K562 (cell line): Measurements from ENCODE around the gene RITA1. TPM values are rescaled to one million over a fixed set of nuclear protein-coding genes. Genes with fewer than 3 reads are reported as not detected.
"Not testable (repeated sequence)": the region's sequence is repeated elsewhere in the genome, so short reads cannot be mapped to it uniquely, and the experiment has no call there.

Source experiments
- ATAC-seq: fragments of 200-7000 bp; cut with Tn5 transposase; 3 replicates; pipeline ENCODE4 v1.9.1; 2020; ENCODE audit warnings: moderate library complexity
- BruUV-seq: library from RNA; stranded (reverse); fragments of 400-500 nt; replicated peaks from 2 replicates; lab custom pipeline; 2021; lab: Mats Ljungman, UMichigan
- CTCF ChIA-PET: fragments of 300-600 bp; formaldehyde crosslinking; extraction: SDS; loops from one replicate; lab custom pipeline; 2021; ENCODE audit warnings: low intra/inter-chr PET ratio; lab: Yijun Ruan, JAX
- POLR2A ChIA-PET: fragments of 300-600, 350-650 bp; sonication (Branson Sonifier 250); formaldehyde crosslinking; extraction: SDS; loops from one replicate; lab custom pipeline; 2021; ENCODE audit warnings: antibody characterized with exemption, inconsistent platforms; lab: Yijun Ruan, JAX
- DNase-seq, 4 experiments: peaks; one replicate each; pipeline versions ENCODE4 v3.0.0 to v3.0.0-alpha.2; 2011 to 2018; ENCODE audit warnings: low spot score in 3 of 4, mixed read lengths in 3 of 4; ENCODE audit errors: extremely low read depth in 1 of 4
- FAIRE-seq: peaks from 2 replicates; lab custom pipeline; 2011; peaks lifted over from hg19 to GRCh38; lab: Jason Lieb, UNC
- H2AFZ ChIP-seq: 2 replicates; pipeline ENCODE4 v1.6.0; 2011; ENCODE audit warnings: low read depth, low read length, control low read depth, inconsistent platforms
- H3K27ac ChIP-seq: fragments of 200-600 bp; 3 replicates; pipeline ENCODE4 v1.8.0; 2011; ENCODE audit warnings: low read depth, mild to moderate bottlenecking, control low read depth, inconsistent platforms, low read length, moderate library complexity, mixed read lengths; ENCODE audit errors: extremely low read depth
- H3K27me3 ChIP-seq, 2 experiments: fragments of 300-600 bp in 1 of 2; 2 replicates in 1 of 2; 3 replicates in 1 of 2; pipeline versions ENCODE4 v1.6.0 to v1.8.0; 2011; ENCODE audit warnings: inconsistent platforms in 2 of 2, low read length in 2 of 2, mild to moderate bottlenecking in 1 of 2, mixed read lengths in 1 of 2, moderate library complexity in 1 of 2; ENCODE audit not compliant: control insufficient read depth in 2 of 2, insufficient read depth in 2 of 2
- H3K36me3 ChIP-seq: fragments of 300-600 bp; 3 replicates; pipeline ENCODE4 v1.8.0; 2011; ENCODE audit warnings: mild to moderate bottlenecking, low read length, inconsistent platforms; ENCODE audit not compliant: control insufficient read depth, insufficient read depth
- H3K4me1 ChIP-seq, 2 experiments: fragments of 200-600 bp in 1 of 2; replicated peaks in 1 of 2; 2 replicates in 1 of 2; 3 replicates in 1 of 2; pipeline versions ENCODE4 v1.5.1 to v1.8.0; 2011; ENCODE audit warnings: inconsistent platforms in 2 of 2, low read length in 2 of 2, mild to moderate bottlenecking in 1 of 2, mixed read lengths in 1 of 2, moderate library complexity in 1 of 2; ENCODE audit not compliant: control insufficient read depth in 2 of 2, insufficient read depth in 2 of 2
- H3K4me2 ChIP-seq: 2 replicates; pipeline ENCODE4 v1.6.1; 2011; ENCODE audit warnings: low read length, control low read depth, inconsistent platforms, mixed read lengths; ENCODE audit not compliant: insufficient read depth
- H3K4me3 ChIP-seq: fragments of 200-600 bp; sonication (generic), shearing (Covaris generic); 2 replicates; pipeline ENCODE4 v1.5.1; 2016; ENCODE audit warnings: control low read depth, inconsistent platforms
- H3K79me2 ChIP-seq: fragments of 200-600 bp; 3 replicates; pipeline ENCODE4 v1.8.0; 2011; ENCODE audit warnings: low read length, inconsistent platforms; ENCODE audit not compliant: control insufficient read depth, insufficient read depth
- H3K9ac ChIP-seq, 2 experiments: 2 replicates each; pipeline versions ENCODE4 v1.6.0 to v1.6.1; 2011; ENCODE audit warnings: low read depth in 2 of 2, low read length in 2 of 2, control low read depth in 1 of 2, inconsistent platforms in 1 of 2, mild to moderate bottlenecking in 1 of 2, mixed read lengths in 1 of 2; ENCODE audit not compliant: insufficient read depth in 1 of 2
- H3K9me1 ChIP-seq: one replicate; pipeline ENCODE4 v1.6.0; 2011; ENCODE audit warnings: inconsistent platforms, mild to moderate bottlenecking, low read length, moderate library complexity; ENCODE audit not compliant: control insufficient read depth, insufficient read depth
- H3K9me3 ChIP-seq: replicated peaks from 2 replicates; pipeline ENCODE4 v1.5.1; 2011; ENCODE audit warnings: low read depth, low read length, inconsistent platforms; ENCODE audit not compliant: control insufficient read depth, insufficient read depth
- H4K20me1 ChIP-seq: replicated peaks from 2 replicates; pipeline ENCODE4 v1.6.1; 2011; ENCODE audit warnings: low read length, inconsistent platforms, mixed read lengths; ENCODE audit not compliant: control insufficient read depth, insufficient read depth
- CBX1 ChIP-seq: sonication (generic); IDR thresholded peaks from 2 replicates; pipeline ENCODE4 v1.6.1; 2016; ENCODE audit warnings: antibody characterized with exemption, low read depth, mild to moderate bottlenecking
- CBX8 ChIP-seq: fragments of 200-600 bp; sonication (generic); IDR thresholded peaks from 2 replicates; pipeline ENCODE4 v1.6.1; 2012; ENCODE audit warnings: borderline replicate concordance, mixed run types, low read depth, mild to moderate bottlenecking, moderate library complexity, mixed read lengths, low read length, control low read depth, inconsistent platforms; ENCODE audit not compliant: poor library complexity, severe bottlenecking; ENCODE audit errors: extremely low read depth
- HNRNPL ChIP-seq: fragments of 200-400 bp; formaldehyde crosslinking; IDR thresholded peaks from 2 replicates; pipeline ENCODE4 v1.6.1; 2017; ENCODE audit warnings: low read depth, mild to moderate bottlenecking, low read length
- JUNB ChIP-seq: fragments of 450-650 bp; formaldehyde crosslinking; conservative IDR thresholded peaks from 2 replicates; pipeline ENCODE4 v1.4.0; 2020; ENCODE audit warnings: mild to moderate bottlenecking
- LCOR ChIP-seq: sonication (generic); formaldehyde crosslinking; IDR thresholded peaks from 2 replicates; pipeline ENCODE4 v1.8.0; 2022; ENCODE audit warnings: mild to moderate bottlenecking, missing genetic modification reagents
- MIER1 ChIP-seq: fragments of 450-650 bp; IDR thresholded peaks from 2 replicates; pipeline ENCODE4 v1.6.1; 2016; ENCODE audit warnings: antibody characterized with exemption, mild to moderate bottlenecking, low read depth
- RAD51 ChIP-seq: fragments of 450-650 bp; IDR thresholded peaks from 2 replicates; pipeline ENCODE4 v1.7.1; 2016; ENCODE audit warnings: low read depth, mild to moderate bottlenecking, borderline replicate concordance
- RNF2 ChIP-seq: sonication (generic); IDR thresholded peaks from 2 replicates; pipeline ENCODE4 v1.6.1; 2016
- TAF15 ChIP-seq: fragments of 200-400 bp; formaldehyde crosslinking; IDR thresholded peaks from 2 replicates; pipeline ENCODE4 v1.6.1; 2017; ENCODE audit warnings: mild to moderate bottlenecking, low read depth, low read length, moderate library complexity
- ZNF121 ChIP-seq: sonication (generic); formaldehyde crosslinking; conservative IDR thresholded peaks from 2 replicates; pipeline ENCODE4 v1.8.0; 2022; ENCODE audit warnings: missing genetic modification reagents
- WGBS: fragments of 100-300 bp; shearing (Covaris generic); methylation state at CpG from one replicate; pipeline ENCODE4 v1.1.6; 2016; ENCODE audit warnings: low coverage, mixed read lengths; ENCODE audit not compliant: insufficient coverage; ENCODE audit errors: missing lambda C conversion rate; 5-methylcytosine and 5-hydroxymethylcytosine counted together
- in situ Hi-C: fragments of 300-500 bp; cut with MboI; formaldehyde crosslinking; loops from 4 replicates; pipeline ENCODE4 v1.15.0; 2018; ENCODE audit warnings: inconsistent platforms, mixed read lengths
- intact Hi-C: fragments of 100-400 bp; cut with micrococcal nuclease; formaldehyde crosslinking; loops from 2 replicates; pipeline ENCODE4 v1.14.2; 2022
- polyA plus RNA-seq, 8 experiments: library from polyadenylated mRNA; depleted of rRNA in 4 of 8; stranded (reverse) in 5 of 8; unstranded in 3 of 8; fragments of >200 nt; fragmentation: Nextera tagmentation in 2 of 8; fragmentation: Illumina TruSeq in 1 of 8; extraction: Ambion mirVana in 2 of 8; extraction: Trizol in 1 of 8; gene quantifications; 2 replicates each; pipeline versions ENCODE4 v1.2.1 to v1.2.3, GENCODE V29; 2011 to 2014; ENCODE audit warnings: inconsistent platforms in 1 of 8, missing spikeins in 1 of 8
- total RNA-seq, 7 experiments: library from RNA; depleted of rRNA in 6 of 7; stranded (reverse); fragments of >200 nt in 6 of 7; fragmentation: Illumina TruSeq in 2 of 7; extraction: Trizol in 2 of 7; gene quantifications; 2 replicates each; pipeline versions ENCODE4 v1.2.1 to v1.2.3, GENCODE V29; 2011 to 2021; ENCODE audit warnings: low replicate concordance in 1 of 7
- TF ChIP-seq, protein P1 (sequence below): sonication (generic); formaldehyde crosslinking; IDR thresholded peaks from 2 replicates; pipeline ENCODE4 v1.8.0; 2022; ENCODE audit warnings: mild to moderate bottlenecking, missing genetic modification reagents, borderline replicate concordance

RITA1 gene
- total and polyA plus RNA-seq, 9 of the 15 experiments (the other 6 are each of a cell fraction or from before 2014, with no cell fraction given) = 2.8 to 40.4 (median 18.0) TPM

GRCh38 chr12:113206802-113207201 is 21.3 kb downstream of the RITA1 start:
- H3K4me3 ChIP-seq, in situ Hi-C loops, intact Hi-C loops, DNase-seq: not testable (repeated sequence)
- 92% methylated on average over 4 of the region's 5 CpGs for WGBS
- peak; percentile 45; the same call in 1 of the 2 replicates for TF ChIP-seq ZNF121 (CRISPR knock-in tag)
- TF ChIP-seq, all 486 proteins: peak for 1; not testable (repeated sequence) for 485
- H3K36me3 ChIP-seq, BruUV-seq, H3K9me3 ChIP-seq, H3K27ac ChIP-seq, H2AFZ ChIP-seq, CTCF ChIA-PET, H3K9ac ChIP-seq, H3K4me2 ChIP-seq, ATAC-seq, POLR2A ChIA-PET, FAIRE-seq, H3K79me2 ChIP-seq, H4K20me1 ChIP-seq, H3K9me1 ChIP-seq, H3K27me3 ChIP-seq: not testable (repeated sequence)
- peaks cover 23 to 29% of the 10 kb centered on the region in 2 experiments for H3K4me1 ChIP-seq

DNA sequence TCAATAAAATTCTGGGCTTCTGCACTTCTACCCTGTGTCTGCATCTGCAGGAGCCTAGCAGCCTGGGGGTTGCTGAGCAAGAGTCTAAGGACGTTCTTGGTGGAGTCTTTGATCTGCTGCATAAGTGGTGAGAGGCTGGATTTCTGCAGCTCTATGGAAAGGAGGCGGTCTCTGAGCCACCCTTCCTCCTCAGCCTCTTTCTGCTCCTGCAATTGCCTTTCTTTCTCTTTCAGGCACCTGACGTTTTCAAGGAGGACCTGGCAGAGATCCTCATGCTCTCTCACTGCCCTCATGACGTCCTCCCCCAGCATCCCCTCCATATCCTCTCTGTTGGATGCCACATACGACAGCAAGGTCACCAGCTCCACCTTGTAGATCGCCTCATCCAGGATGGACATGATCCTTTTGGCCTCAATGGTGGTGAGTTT is 22.1 kb downstream of the RITA1 start:
- TF ChIP-seq MIER1 = no peak
- no peak for TF ChIP-seq CBX1
- no peak for TF ChIP-seq RAD51
- TF ChIP-seq JUNB = no peak
- TF ChIP-seq RNF2 = no peak
- TF ChIP-seq TAF15 = no peak
- no peak for TF ChIP-seq LCOR (CRISPR knock-in tag)
- no peak for TF ChIP-seq CBX8
- TF ChIP-seq HNRNPL = no peak
- TF ChIP-seq, protein P1, sequence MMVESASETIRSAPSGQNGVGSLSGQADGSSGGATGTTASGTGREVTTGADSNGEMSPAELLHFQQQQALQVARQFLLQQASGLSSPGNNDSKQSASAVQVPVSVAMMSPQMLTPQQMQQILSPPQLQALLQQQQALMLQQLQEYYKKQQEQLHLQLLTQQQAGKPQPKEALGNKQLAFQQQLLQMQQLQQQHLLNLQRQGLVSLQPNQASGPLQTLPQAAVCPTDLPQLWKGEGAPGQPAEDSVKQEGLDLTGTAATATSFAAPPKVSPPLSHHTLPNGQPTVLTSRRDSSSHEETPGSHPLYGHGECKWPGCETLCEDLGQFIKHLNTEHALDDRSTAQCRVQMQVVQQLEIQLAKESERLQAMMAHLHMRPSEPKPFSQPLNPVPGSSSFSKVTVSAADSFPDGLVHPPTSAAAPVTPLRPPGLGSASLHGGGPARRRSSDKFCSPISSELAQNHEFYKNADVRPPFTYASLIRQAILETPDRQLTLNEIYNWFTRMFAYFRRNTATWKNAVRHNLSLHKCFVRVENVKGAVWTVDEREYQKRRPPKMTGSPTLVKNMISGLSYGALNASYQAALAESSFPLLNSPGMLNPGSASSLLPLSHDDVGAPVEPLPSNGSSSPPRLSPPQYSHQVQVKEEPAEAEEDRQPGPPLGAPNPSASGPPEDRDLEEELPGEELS (CRISPR knock-in tag) = no peak
- Histone ChIP-seq H3K4me2 (no peak overlapping the region), H3K27me3 (no peaks in the 10 kb centered on the region), H3K27ac (peak overlapping the region; percentile 15; the same call in 1 of the 3 replicates), H4K20me1 (no peaks in the 10 kb centered on the region), H3K4me3 (no peak overlapping the region), H3K9ac (no peak overlapping the region), H3K9me3 (no peaks in the 10 kb centered on the region), H3K4me1 (peaks cover 23 to 29% of the 10 kb centered on the region in 2 experiments), H2AFZ (peak overlapping the region; percentile 78), H3K79me2 (no peaks in the 10 kb centered on the region), H3K9me1 (no peaks in the 10 kb centered on the region), H3K36me3 (no peaks in the 10 kb centered on the region)
- in situ Hi-C loops = no loop called here
- ChIA-PET CTCF (no interaction called here), POLR2A (interaction anchor here (0.5 to 0.9 kb wide), 4 partner anchors 15 to 375 kb away, joined by 3 to 4 read pairs (median 3); no protein-coding TSS in a partner anchor)
- ATAC-seq (no peak), FAIRE-seq (no peak), DNase-seq (no peak)
- intact Hi-C loops = no loop called here
- 41% methylated on average over 6 of the region's 6 CpGs for WGBS
- no TSS peak for BruUV-seq
